22Rv1 (cell line): ENCODE results near the gene SORCS2.

Source experiments
- H3K27ac ChIP-seq: fragments of 450-650 bp; 2 replicates; pipeline ENCODE4 v1.5.1; 2017
- ZFX ChIP-seq: fragments of 450-650 bp; IDR thresholded peaks from 2 replicates; pipeline ENCODE4 v1.6.1; 2017; ENCODE audit warnings: antibody characterized with exemption, borderline replicate concordance
- TF ChIP-seq, protein P1 (sequence below): fragments of 450-650 bp; IDR thresholded peaks from 2 replicates; pipeline ENCODE4 v1.5.1; 2017; ENCODE audit warnings: mild to moderate bottlenecking

The SORCS2 gene

DNA sequence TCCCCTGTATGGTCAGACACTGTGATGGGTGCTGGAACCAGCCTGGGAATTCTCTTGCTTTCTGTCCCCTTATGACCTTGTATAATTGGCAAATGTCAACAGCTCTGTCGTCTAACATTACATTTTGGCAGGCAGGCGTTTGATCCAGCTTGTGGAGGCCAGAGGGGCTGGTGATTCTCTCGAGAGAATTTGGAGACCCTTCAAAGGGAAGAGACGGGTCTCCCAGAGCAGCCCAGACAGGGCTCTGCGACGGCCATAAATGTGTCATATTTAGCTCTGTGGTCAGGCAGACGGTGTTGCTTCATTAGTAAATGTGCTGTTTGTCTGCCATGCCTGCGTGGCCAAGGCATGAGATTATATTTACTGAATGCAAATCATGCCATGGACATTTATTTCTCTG is 68.7 kb downstream of the SORCS2 start:
- H3K27ac ChIP-seq, result no peak overlapping the region
- TF ChIP-seq, protein P1, sequence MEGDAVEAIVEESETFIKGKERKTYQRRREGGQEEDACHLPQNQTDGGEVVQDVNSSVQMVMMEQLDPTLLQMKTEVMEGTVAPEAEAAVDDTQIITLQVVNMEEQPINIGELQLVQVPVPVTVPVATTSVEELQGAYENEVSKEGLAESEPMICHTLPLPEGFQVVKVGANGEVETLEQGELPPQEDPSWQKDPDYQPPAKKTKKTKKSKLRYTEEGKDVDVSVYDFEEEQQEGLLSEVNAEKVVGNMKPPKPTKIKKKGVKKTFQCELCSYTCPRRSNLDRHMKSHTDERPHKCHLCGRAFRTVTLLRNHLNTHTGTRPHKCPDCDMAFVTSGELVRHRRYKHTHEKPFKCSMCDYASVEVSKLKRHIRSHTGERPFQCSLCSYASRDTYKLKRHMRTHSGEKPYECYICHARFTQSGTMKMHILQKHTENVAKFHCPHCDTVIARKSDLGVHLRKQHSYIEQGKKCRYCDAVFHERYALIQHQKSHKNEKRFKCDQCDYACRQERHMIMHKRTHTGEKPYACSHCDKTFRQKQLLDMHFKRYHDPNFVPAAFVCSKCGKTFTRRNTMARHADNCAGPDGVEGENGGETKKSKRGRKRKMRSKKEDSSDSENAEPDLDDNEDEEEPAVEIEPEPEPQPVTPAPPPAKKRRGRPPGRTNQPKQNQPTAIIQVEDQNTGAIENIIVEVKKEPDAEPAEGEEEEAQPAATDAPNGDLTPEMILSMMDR, result no peak
- no peak for TF ChIP-seq ZFX

DNA sequence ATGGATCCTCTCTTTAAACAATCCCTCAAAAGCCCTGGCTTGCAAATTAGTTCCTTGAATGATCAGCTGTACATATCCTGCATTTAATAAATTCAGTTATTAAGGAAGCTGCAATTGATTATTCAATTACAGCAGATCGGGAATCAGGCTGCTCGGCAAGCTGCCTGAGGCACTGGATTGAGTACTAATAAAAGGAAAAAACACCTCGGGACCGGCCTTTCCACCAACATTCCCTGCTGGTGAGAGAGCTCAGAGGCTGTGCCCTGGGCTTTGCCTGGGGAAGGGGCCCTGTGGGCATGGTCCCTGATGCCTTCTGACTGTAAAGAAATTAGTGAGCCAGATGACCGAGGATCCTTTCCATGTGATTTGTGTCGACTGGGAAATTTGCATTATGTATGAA is 69.2 kb downstream of the SORCS2 start:
- no peak overlapping the region for H3K27ac ChIP-seq
- TF ChIP-seq, protein P1, result no peak
- no peak for TF ChIP-seq ZFX

DNA sequence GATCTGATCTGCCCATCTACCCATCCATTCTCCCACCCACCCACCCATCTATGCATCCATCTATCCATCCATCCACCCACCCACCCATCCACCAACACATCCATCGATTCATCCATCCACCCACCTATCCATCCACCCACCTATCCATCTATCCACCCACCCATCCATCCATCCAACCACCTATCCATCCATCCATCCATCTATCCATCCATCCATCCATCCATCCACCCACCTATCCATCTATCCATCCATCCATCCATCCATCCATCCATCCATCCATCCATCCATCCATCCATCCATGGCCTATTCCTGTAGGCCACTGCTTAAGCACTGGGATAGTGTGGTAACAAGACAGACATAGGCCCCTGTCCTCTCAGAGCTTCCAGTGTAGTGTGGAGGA is 69.8 kb downstream of the SORCS2 start:
- TF ChIP-seq, protein P1, result no peak
- TF ChIP-seq ZFX, result no peak
- no peak overlapping the region for H3K27ac ChIP-seq

DNA sequence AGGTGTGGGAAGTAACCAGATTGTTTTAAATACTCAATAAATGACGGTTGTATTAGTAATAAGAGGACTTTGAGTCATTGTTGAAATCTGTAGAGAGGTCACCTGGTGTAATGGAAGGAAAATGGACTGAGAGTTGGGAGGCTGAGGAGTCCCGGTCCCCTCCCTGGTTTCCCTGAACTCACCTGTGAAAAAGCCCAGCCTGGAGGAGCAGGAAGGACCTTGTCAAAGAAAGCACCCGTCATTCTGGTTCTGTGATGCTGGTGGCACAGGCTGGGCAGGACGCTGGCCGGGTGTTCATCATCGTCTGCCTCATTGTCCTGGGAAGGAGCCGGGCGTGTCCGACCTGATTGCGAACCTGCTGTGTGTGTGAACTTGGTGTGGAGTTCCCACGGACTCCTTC is 70.8 kb downstream of the SORCS2 start:
- no peak for TF ChIP-seq ZFX
- TF ChIP-seq, protein P1, result no peak
- no peak overlapping the region for H3K27ac ChIP-seq

DNA sequence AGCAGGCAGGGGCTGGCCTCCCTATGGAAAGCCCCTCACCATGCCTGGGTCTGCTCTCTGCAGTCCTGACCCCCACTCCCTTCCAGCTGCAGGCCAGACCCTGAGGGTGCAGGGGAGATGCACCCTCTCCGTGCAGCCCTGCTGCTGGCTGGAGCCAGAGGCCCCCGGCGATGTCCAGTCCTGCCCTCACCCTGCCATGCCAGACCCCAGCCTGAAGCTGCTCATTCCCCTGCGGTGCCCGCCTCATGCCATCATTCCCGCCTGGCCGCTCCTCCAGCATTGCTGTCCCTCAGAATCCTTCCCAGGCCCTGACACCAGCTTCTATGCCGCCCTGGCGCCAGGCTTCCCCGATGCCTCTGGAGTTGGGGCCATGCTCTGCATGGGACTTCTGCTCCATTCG is 72.4 kb downstream of the SORCS2 start:
- TF ChIP-seq ZFX, result no peak
- TF ChIP-seq, protein P1, result no peak
- H3K27ac ChIP-seq, result no peak overlapping the region

DNA sequence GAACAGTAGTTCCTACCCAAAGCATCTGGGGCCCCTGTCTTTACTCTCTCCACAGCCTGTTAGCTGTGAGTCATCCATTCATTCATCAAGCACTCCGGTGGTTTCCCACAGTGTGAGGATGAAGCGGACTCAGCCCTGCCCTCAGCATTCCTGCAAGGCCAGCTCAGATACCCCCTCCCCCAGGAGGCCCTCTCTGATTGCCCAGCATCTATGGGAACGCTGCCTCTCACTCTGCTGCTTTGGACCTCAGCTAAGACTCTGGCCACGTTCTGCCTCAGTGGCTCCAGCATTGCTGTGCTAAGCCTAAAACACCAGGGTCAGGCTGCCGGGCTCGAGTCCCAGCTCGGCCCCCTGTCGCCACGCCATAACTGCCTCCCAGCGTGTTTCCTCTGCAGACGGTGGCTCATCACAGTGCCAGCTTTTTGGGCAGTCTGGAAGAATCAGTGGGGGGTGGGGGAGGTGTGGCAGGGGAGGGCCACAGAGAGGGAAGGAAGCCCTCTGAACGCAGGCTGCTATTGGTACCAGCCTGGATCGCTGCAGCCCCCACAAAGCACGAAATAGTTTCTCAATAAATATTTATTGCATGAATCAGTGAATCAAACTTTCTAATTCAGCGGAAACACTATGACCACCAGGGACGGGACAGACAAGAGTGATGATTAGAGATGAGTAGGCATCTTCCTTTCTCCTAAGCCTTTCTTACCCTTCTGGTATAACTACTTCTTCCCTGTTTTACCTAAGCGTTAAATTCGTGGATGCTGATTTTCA is 74.4 kb downstream of the SORCS2 start:
- no peak overlapping the region for H3K27ac ChIP-seq

DNA sequence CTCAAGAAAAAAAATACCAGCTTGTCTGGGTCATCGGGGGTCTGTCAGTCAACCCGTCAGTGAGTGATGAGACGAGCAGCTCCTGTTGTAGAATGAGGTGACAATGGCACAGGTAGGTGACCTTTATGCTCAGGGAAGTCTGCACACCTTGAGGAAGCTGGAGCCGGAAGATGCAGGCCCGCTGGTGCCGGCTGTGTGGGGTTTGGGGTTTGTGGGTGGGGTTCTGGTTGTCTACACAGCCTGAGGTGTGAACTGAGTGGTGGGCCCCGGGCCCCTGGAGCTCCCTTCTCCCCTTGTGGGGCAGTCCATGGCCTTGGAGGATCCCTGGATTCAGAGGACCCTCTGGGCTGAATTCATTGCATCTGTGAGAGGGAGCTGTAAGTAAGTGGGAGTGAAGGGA is 75.5 kb downstream of the SORCS2 start:
- TF ChIP-seq, protein P1, result no peak
- no peak for TF ChIP-seq ZFX
- H3K27ac ChIP-seq, result no peak overlapping the region

More for the DNA sequence above, 74.4 kb downstream of the SORCS2 start:
- TF ChIP-seq ZFX, result no peak
- TF ChIP-seq, protein P1, result no peak
